Measurements from ENCODE around the gene NRXN2.

Gene NRXN2

GRCh38 chr11:64564947-64565889, 157.8 kb downstream of the NRXN2 start:
- Histone ChIP-seq H3K4ac (ENCODE audit: low read depth in 1 of 2, low read length in 2 of 2) (no peak overlapping the region), H3K27me3 (ENCODE audit: control insufficient read depth in 1 of 2, insufficient read depth in 1 of 2, low read length in 2 of 2) (peaks cover 8 to 24% of the 10 kb centered on the region in 2 experiments), H3K9ac (ENCODE audit: low read length) (no peak overlapping the region), H3K18ac (ENCODE audit: low read depth in 1 of 2, low read length in 2 of 2) (no peak overlapping the region), H2AK5ac (ENCODE audit: low read length, severe bottlenecking) (no peak overlapping the region), H3K14ac (ENCODE audit: low read length in 2 of 2) (peak overlapping the region in 1 of 2 experiments; percentile 46), H2BK120ac (ENCODE audit: low read depth, low read length) (no peak overlapping the region), H3K4me2 (ENCODE audit: low read length, poor library complexity, severe bottlenecking) (no peak overlapping the region), H3K9me3 (ENCODE audit: control insufficient read depth, low read length) (no peaks in the 10 kb centered on the region), H2BK12ac (ENCODE audit: low read length in 2 of 2) (no peak overlapping the region), H3K4me3 (ENCODE audit: insufficient read depth in 1 of 2, low read depth in 1 of 2, low read length in 2 of 2) (no peak overlapping the region), H3K23ac (ENCODE audit: low read length in 2 of 2) (no peak overlapping the region), H4K8ac (ENCODE audit: low read length) (no peak overlapping the region), H4K91ac (ENCODE audit: low read length) (no peak overlapping the region), H2BK15ac (ENCODE audit: low read depth, poor library complexity, severe bottlenecking) (no peak overlapping the region), H2BK5ac (ENCODE audit: low read depth, low read length, poor library complexity, severe bottlenecking) (no peak overlapping the region), H3K79me1 (replicated peaks; ENCODE audit: low read length, poor library complexity, severe bottlenecking) (no peaks in the 10 kb centered on the region), H2AFZ (ENCODE audit: low read depth, low read length) (no peak overlapping the region), H3K27ac (ENCODE audit: low read length, poor library complexity, severe bottlenecking) (no peak overlapping the region), H3K36me3 (ENCODE audit: control insufficient read depth in 1 of 2, insufficient read depth in 2 of 2, low read depth in 1 of 2, low read length in 2 of 2) (no peaks in the 10 kb centered on the region), H3K4me1 (ENCODE audit: control insufficient read depth, insufficient read depth, low read depth, low read length) (peaks cover 3% of the 10 kb centered on the region)
- WGBS = 87% methylated on average over 23 of the region's 24 CpGs
- no peak for DNase-seq

GRCh38 chr11:64564419-64564818, 158.6 kb downstream of the NRXN2 start:
- H2BK15ac ChIP-seq (ENCODE audit: low read depth, poor library complexity, severe bottlenecking) = no peak overlapping the region
- H3K14ac ChIP-seq (ENCODE audit: low read length in 2 of 2) = no peak overlapping the region
- 98% methylated on average over 6 of the region's 7 CpGs for WGBS

GRCh38 chr11:64563966-64564365, 159.0 kb downstream of the NRXN2 start:
- Histone ChIP-seq H2BK12ac (ENCODE audit: low read length in 2 of 2) (no peak overlapping the region), H3K27me3 (ENCODE audit: control insufficient read depth in 1 of 2, insufficient read depth in 1 of 2, low read length in 2 of 2) (peaks cover 15 to 32% of the 10 kb centered on the region in 2 experiments), H3K9me3 (ENCODE audit: control insufficient read depth, low read length) (no peaks in the 10 kb centered on the region)

More at GRCh38 chr11:64564419-64564818, 158.6 kb downstream of the NRXN2 start:
- H4K91ac ChIP-seq (ENCODE audit: low read length) = peak overlapping the region; percentile 25
- H3K9ac ChIP-seq (ENCODE audit: low read length) = no peak overlapping the region
- H3K18ac ChIP-seq (ENCODE audit: low read depth in 1 of 2, low read length in 2 of 2) = no peak overlapping the region
- no peak overlapping the region for H3K4me2 ChIP-seq (ENCODE audit: low read length, poor library complexity, severe bottlenecking)
- H3K4me1 ChIP-seq (ENCODE audit: control insufficient read depth, insufficient read depth, low read depth, low read length) = peaks cover 3% of the 10 kb centered on the region
- H2BK12ac ChIP-seq (ENCODE audit: low read length in 2 of 2) = no peak overlapping the region
- no peak for DNase-seq
- no peaks in the 10 kb centered on the region for H3K9me3 ChIP-seq (ENCODE audit: control insufficient read depth, low read length)
- H2BK5ac ChIP-seq (ENCODE audit: low read depth, low read length, poor library complexity, severe bottlenecking) = no peak overlapping the region
- no peak overlapping the region for H3K4ac ChIP-seq (ENCODE audit: low read depth in 1 of 2, low read length in 2 of 2)
- H3K36me3 ChIP-seq (ENCODE audit: control insufficient read depth in 1 of 2, insufficient read depth in 2 of 2, low read depth in 1 of 2, low read length in 2 of 2) = no peaks in the 10 kb centered on the region
- H2AFZ ChIP-seq (ENCODE audit: low read depth, low read length) = no peak overlapping the region
- H3K27ac ChIP-seq (ENCODE audit: low read length, poor library complexity, severe bottlenecking) = no peak overlapping the region
- peaks cover 15 to 31% of the 10 kb centered on the region in 2 experiments for H3K27me3 ChIP-seq (ENCODE audit: control insufficient read depth in 1 of 2, insufficient read depth in 1 of 2, low read length in 2 of 2)
- no peak overlapping the region for H2AK5ac ChIP-seq (ENCODE audit: low read length, severe bottlenecking)
- H3K4me3 ChIP-seq (ENCODE audit: insufficient read depth in 1 of 2, low read depth in 1 of 2, low read length in 2 of 2) = no peak overlapping the region
- no peaks in the 10 kb centered on the region for H3K79me1 ChIP-seq (replicated peaks; ENCODE audit: low read length, poor library complexity, severe bottlenecking)
- no peak overlapping the region for H3K23ac ChIP-seq (ENCODE audit: low read length in 2 of 2)
- H2BK120ac ChIP-seq (ENCODE audit: low read depth, low read length) = no peak overlapping the region
- H4K8ac ChIP-seq (ENCODE audit: low read length) = no peak overlapping the region

GRCh38 chr11:64562723-64563351, 160.2 kb downstream of the NRXN2 start:
- H2BK15ac ChIP-seq (ENCODE audit: low read depth, poor library complexity, severe bottlenecking) = no peak overlapping the region
- no peak for DNase-seq
- H3K27me3 ChIP-seq (ENCODE audit: control insufficient read depth in 1 of 2, insufficient read depth in 1 of 2, low read length in 2 of 2) = peaks cover 15 to 32% of the 10 kb centered on the region in 2 experiments
- no peak overlapping the region for H2BK120ac ChIP-seq (ENCODE audit: low read depth, low read length)
- peaks cover 7% of the 10 kb centered on the region for H3K4me1 ChIP-seq (ENCODE audit: control insufficient read depth, insufficient read depth, low read depth, low read length)
- H4K91ac ChIP-seq (ENCODE audit: low read length) = no peak overlapping the region
- no peak overlapping the region for H3K14ac ChIP-seq (ENCODE audit: low read length in 2 of 2)
- H3K9ac ChIP-seq (ENCODE audit: low read length) = no peak overlapping the region
- H2AFZ ChIP-seq (ENCODE audit: low read depth, low read length) = no peak overlapping the region
- H3K18ac ChIP-seq (ENCODE audit: low read depth in 1 of 2, low read length in 2 of 2) = no peak overlapping the region
- 93% methylated on average over 13 of the region's 15 CpGs for WGBS
- H2AK5ac ChIP-seq (ENCODE audit: low read length, severe bottlenecking) = no peak overlapping the region
- no peak overlapping the region for H2BK5ac ChIP-seq (ENCODE audit: low read depth, low read length, poor library complexity, severe bottlenecking)
- no peak overlapping the region for H3K4me2 ChIP-seq (ENCODE audit: low read length, poor library complexity, severe bottlenecking)
- H3K4ac ChIP-seq (ENCODE audit: low read depth in 1 of 2, low read length in 2 of 2) = no peak overlapping the region
- no peak overlapping the region for H3K27ac ChIP-seq (ENCODE audit: low read length, poor library complexity, severe bottlenecking)
- H3K9me3 ChIP-seq (ENCODE audit: control insufficient read depth, low read length) = no peaks in the 10 kb centered on the region
- no peak overlapping the region for H4K8ac ChIP-seq (ENCODE audit: low read length)
- H3K23ac ChIP-seq (ENCODE audit: low read length in 2 of 2) = no peak overlapping the region
- H3K4me3 ChIP-seq (ENCODE audit: insufficient read depth in 1 of 2, low read depth in 1 of 2, low read length in 2 of 2) = no peak overlapping the region
- H2BK12ac ChIP-seq (ENCODE audit: low read length in 2 of 2) = no peak overlapping the region
- no peaks in the 10 kb centered on the region for H3K36me3 ChIP-seq (ENCODE audit: control insufficient read depth in 1 of 2, insufficient read depth in 2 of 2, low read depth in 1 of 2, low read length in 2 of 2)
- H3K79me1 ChIP-seq (replicated peaks; ENCODE audit: low read length, poor library complexity, severe bottlenecking) = no peaks in the 10 kb centered on the region

More at GRCh38 chr11:64563966-64564365, 159.0 kb downstream of the NRXN2 start:
- H3K14ac ChIP-seq (ENCODE audit: low read length in 2 of 2) = no peak overlapping the region
- no peak overlapping the region for H2BK120ac ChIP-seq (ENCODE audit: low read depth, low read length)
- H3K18ac ChIP-seq (ENCODE audit: low read depth in 1 of 2, low read length in 2 of 2) = no peak overlapping the region
- no peak overlapping the region for H2BK15ac ChIP-seq (ENCODE audit: low read depth, poor library complexity, severe bottlenecking)
- H3K4me2 ChIP-seq (ENCODE audit: low read length, poor library complexity, severe bottlenecking) = no peak overlapping the region
- H3K27ac ChIP-seq (ENCODE audit: low read length, poor library complexity, severe bottlenecking) = no peak overlapping the region
- H3K4ac ChIP-seq (ENCODE audit: low read depth in 1 of 2, low read length in 2 of 2) = no peak overlapping the region
- H2AFZ ChIP-seq (ENCODE audit: low read depth, low read length) = no peak overlapping the region
- no peak overlapping the region for H2AK5ac ChIP-seq (ENCODE audit: low read length, severe bottlenecking)
- H3K9ac ChIP-seq (ENCODE audit: low read length) = no peak overlapping the region
- no peak overlapping the region for H3K4me3 ChIP-seq (ENCODE audit: insufficient read depth in 1 of 2, low read depth in 1 of 2, low read length in 2 of 2)
- no peak overlapping the region for H2BK5ac ChIP-seq (ENCODE audit: low read depth, low read length, poor library complexity, severe bottlenecking)
- 86% methylated on average over 12 of the region's 12 CpGs for WGBS
- H3K23ac ChIP-seq (ENCODE audit: low read length in 2 of 2) = no peak overlapping the region
- no peak for DNase-seq
- no peaks in the 10 kb centered on the region for H3K36me3 ChIP-seq (ENCODE audit: control insufficient read depth in 1 of 2, insufficient read depth in 2 of 2, low read depth in 1 of 2, low read length in 2 of 2)
- H4K8ac ChIP-seq (ENCODE audit: low read length) = no peak overlapping the region
- H4K91ac ChIP-seq (ENCODE audit: low read length) = no peak overlapping the region
- no peaks in the 10 kb centered on the region for H3K79me1 ChIP-seq (replicated peaks; ENCODE audit: low read length, poor library complexity, severe bottlenecking)
- peaks cover 3% of the 10 kb centered on the region for H3K4me1 ChIP-seq (ENCODE audit: control insufficient read depth, insufficient read depth, low read depth, low read length)

Data from mesenchymal stem cell (in vitro differentiated cells and primary cell).